ENCODE measurements around the gene NRG2. TPM values are rescaled to one million over a fixed set of nuclear protein-coding genes. Genes with fewer than 3 reads are reported as not detected.

The NRG2 gene
- total RNA-seq, 2 experiments from 2014 or later, result not detected

DNA sequence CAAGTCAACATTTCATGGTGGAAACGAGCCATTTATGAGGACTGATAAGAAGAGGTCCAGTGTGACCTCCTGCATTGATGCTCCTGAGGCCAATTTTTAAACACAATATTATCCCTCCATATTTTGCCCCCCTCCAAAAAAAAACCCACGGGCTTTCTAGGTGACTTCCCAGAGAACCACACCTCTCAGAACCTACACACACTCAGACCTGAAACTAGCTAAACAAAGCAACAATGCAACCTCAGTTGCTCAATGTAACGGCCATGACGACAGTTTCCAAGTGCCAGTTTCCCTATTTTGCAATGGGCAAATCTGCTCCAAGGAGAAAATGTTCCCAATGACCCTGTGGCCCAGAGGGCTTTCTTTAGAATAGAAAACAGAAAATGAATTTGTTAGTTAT, 3.5 kb downstream of the NRG2 start:
- ChIA-PET POLR2A (interaction anchor here (0.7 kb wide), 1 partner anchor 9 kb away, joined by 3 read pairs; no protein-coding TSS in a partner anchor), CTCF (interaction anchor here (1.0 to 2.0 kb wide), 2 partner anchors 71 to 105 kb away, joined by 5 to 7 read pairs; no protein-coding TSS in a partner anchor)
- Mint-ChIP-seq H3K27me3 (ENCODE audit: low read depth) (peaks cover 70% of the 10 kb centered on the region), H3K4me1 (ENCODE audit: low read depth) (peaks cover 14% of the 10 kb centered on the region), H3K9me3 (ENCODE audit: insufficient read depth) (no peaks in the 10 kb centered on the region), H3K27ac (no peak overlapping the region), H3K36me3 (ENCODE audit: low read depth) (no peaks in the 10 kb centered on the region), H3K4me3 (no peak overlapping the region)
- DNase-seq (no peak), ATAC-seq (no peak)

DNA sequence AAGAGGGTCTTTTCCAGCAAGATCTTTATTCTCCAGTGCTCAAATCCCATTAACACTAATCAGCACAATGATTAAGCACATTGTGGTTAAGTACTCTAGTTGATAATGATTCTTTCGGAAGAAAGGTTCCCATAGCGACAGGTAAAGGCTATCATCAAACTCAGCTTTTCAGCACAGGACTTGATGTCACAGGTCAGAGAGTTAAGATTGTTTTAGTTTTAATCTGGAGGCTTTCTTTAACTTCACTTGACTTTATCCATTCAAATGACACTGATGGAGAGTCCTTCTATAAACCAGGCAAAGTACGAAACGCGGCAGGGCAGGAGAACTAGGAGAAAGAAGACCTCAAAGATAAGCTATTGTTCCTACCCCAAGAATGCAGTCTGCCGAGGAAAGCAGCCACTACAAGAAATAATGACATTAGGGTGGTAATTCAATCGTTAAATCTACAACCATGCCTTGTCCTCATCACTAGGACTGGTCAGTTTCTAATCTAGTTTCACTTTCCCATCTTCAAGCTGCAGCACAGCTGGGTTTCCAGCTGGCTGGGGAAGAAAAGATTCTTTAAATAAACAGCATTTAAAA, 4.6 kb downstream of the NRG2 start:
- Mint-ChIP-seq H3K27ac (no peak overlapping the region), H3K4me3 (no peak overlapping the region), H3K36me3 (ENCODE audit: low read depth) (no peaks in the 10 kb centered on the region), H3K4me1 (ENCODE audit: low read depth) (peaks cover 10% of the 10 kb centered on the region), H3K9me3 (ENCODE audit: insufficient read depth) (no peaks in the 10 kb centered on the region), H3K27me3 (ENCODE audit: low read depth) (peaks cover 66% of the 10 kb centered on the region)
- DNase-seq (no peak), ATAC-seq (no peak)
- CTCF ChIA-PET, result interaction anchor here (1.0 to 1.4 kb wide), 2 partner anchors 69 to 122 kb away, joined by 3 to 5 read pairs; no protein-coding TSS in a partner anchor
- POLR2A ChIA-PET, result no interaction called here

DNA sequence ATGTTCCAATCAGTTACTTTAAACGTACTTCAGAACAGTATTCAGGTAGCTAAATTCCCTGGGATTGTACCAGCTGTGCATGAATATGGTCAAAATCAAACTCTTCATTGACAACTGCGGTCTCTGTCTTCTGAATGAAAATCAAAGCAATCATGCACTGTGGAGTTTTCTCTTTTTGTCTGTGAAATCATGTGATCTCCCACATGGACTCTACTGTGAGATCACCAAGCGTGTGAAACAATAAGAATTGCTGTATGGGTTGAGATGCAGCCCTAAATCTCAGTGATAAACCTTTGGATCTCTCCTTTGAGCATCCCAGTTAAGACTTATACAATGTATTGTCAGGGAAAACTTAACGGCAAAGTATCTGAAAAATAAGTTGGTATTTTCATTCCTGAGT, 6.1 kb downstream of the NRG2 start:
- POLR2A ChIA-PET, result no interaction called here

DNA sequence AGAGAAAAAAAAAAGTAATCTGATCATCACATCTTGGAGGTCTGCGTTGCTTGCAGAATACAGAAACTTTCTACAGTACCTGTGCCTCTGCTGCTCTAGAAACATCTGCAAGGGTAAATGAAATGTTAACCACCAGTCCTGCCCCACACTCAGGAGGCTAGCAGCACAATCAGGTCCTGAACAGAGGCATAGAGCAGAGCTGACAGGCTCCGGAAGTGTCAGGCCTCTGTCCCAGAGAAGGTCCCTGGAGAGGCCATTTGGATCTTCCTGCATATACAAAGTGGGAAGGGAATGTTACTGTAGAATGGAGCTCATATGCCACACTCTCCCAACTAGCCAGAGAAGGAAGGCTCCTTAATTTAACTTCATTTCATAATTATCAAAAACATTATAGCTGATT, 7.2 kb downstream of the NRG2 start:
- H3K4me3 Mint-ChIP-seq, result no peak overlapping the region
- ATAC-seq (no peak), DNase-seq (no peak)
- peaks cover 56% of the 10 kb centered on the region for H3K27me3 Mint-ChIP-seq (ENCODE audit: low read depth)
- ChIA-PET POLR2A (no interaction called here), CTCF (interaction anchor here (0.9 kb wide), 1 partner anchor 67 kb away, joined by 3 read pairs; no protein-coding TSS in a partner anchor)
- H3K9me3 Mint-ChIP-seq (ENCODE audit: insufficient read depth), result no peaks in the 10 kb centered on the region
- no peak overlapping the region for H3K27ac Mint-ChIP-seq
- H3K36me3 Mint-ChIP-seq (ENCODE audit: low read depth), result no peaks in the 10 kb centered on the region
- peaks cover 4% of the 10 kb centered on the region for H3K4me1 Mint-ChIP-seq (ENCODE audit: low read depth)

More for the DNA sequence above, 6.1 kb downstream of the NRG2 start:
- peaks cover 8% of the 10 kb centered on the region for H3K4me1 Mint-ChIP-seq (ENCODE audit: low read depth)
- H3K27ac Mint-ChIP-seq, result no peak overlapping the region
- H3K9me3 Mint-ChIP-seq (ENCODE audit: insufficient read depth), result no peaks in the 10 kb centered on the region
- H3K4me3 Mint-ChIP-seq, result no peak overlapping the region
- no peak for ATAC-seq
- peaks cover 66% of the 10 kb centered on the region for H3K27me3 Mint-ChIP-seq (ENCODE audit: low read depth)
- DNase-seq, result no peak
- no peaks in the 10 kb centered on the region for H3K36me3 Mint-ChIP-seq (ENCODE audit: low read depth)
- CTCF ChIA-PET, result no interaction called here

DNA sequence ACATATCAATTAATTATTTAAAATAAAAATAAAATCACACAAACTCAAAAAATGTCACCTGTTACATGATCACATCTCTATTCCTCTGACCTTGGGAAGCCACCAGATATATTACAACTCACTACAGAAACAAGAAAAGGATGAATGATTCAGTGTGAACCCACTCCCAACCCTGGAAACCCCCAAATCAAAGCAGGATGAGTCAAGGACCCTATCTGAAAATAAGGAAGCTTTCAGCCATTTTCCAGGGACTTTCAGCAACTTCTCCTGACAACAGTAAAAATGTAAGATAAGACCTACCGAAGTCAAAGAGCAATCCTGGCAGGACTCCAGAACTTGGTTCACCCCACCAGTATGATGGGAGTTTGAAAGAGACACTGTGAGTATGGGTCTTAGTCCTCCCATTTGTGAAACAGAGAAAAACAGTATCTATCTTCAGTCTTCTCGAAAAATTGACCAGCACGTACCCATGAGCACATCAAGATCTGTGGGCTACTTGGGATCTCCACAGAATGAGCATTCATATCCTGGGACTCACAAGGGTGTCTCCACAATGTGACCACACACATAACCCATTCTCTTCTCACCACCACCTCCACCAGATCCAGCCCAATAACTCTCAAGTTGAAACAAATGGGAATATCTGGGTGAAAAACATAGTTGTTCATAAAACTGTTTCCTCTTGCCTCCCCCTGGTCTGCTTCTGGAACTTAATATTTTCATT, 9.9 kb downstream of the NRG2 start:
- ChIA-PET POLR2A (no interaction called here), CTCF (no interaction called here)
- H3K27ac Mint-ChIP-seq, result no peak overlapping the region
- peaks cover under 1% of the 10 kb centered on the region for H3K4me1 Mint-ChIP-seq (ENCODE audit: low read depth)
- H3K9me3 Mint-ChIP-seq (ENCODE audit: insufficient read depth), result no peaks in the 10 kb centered on the region
- H3K36me3 Mint-ChIP-seq (ENCODE audit: low read depth), result no peaks in the 10 kb centered on the region
- ATAC-seq (no peak), DNase-seq (no peak)
- no peak overlapping the region for H3K4me3 Mint-ChIP-seq
- peaks cover 49% of the 10 kb centered on the region for H3K27me3 Mint-ChIP-seq (ENCODE audit: low read depth)

DNA sequence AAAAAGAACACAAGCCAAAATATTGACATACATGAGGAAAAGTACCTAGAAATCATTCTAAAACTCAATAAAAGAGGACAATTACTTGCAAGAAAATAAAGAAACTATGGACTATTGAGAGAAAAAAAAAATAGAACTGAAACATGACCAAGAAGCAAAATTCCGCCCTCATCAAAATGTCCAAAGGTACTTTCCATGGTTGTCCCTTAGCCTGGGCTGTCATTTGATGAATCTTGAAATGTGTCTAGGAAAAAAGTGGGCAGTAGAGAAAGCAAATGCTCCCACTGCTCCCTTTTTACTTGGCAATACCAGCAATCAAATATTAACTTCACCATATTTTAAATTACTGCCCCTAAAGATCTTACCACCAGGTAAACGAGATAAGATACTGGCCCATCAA, 10.8 kb downstream of the NRG2 start:
- POLR2A ChIA-PET, result no interaction called here

DNA sequence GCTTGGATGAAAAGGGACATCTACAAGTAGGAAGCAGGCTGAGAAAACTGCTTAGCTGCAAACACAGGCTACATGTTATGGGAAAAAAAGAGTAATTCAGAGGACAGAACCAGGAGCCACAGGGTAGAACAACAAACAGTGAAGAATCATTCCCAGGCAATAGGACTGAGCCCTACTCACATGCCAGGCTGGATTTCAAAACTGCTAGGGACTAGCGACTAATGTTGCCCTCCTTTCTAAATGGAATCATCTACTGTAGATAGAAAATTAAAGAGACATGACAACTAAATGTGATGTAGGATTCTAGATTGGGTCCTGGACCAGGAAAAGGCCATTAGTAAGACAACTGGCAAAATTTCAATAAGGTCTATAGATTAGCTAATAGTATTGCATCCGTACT, 15.3 kb downstream of the NRG2 start:
- ChIA-PET CTCF (no interaction called here), POLR2A (no interaction called here)
- H3K36me3 Mint-ChIP-seq (ENCODE audit: low read depth), result no peaks in the 10 kb centered on the region
- no peaks in the 10 kb centered on the region for H3K9me3 Mint-ChIP-seq (ENCODE audit: insufficient read depth)
- no peak overlapping the region for H3K27ac Mint-ChIP-seq
- no peaks in the 10 kb centered on the region for H3K4me1 Mint-ChIP-seq (ENCODE audit: low read depth)
- DNase-seq (no peak), ATAC-seq (no peak)
- peaks cover 24% of the 10 kb centered on the region for H3K27me3 Mint-ChIP-seq (ENCODE audit: low read depth)
- no peak overlapping the region for H3K4me3 Mint-ChIP-seq

More for the DNA sequence above, 10.8 kb downstream of the NRG2 start:
- no peaks in the 10 kb centered on the region for H3K36me3 Mint-ChIP-seq (ENCODE audit: low read depth)
- no peak for ATAC-seq
- CTCF ChIA-PET, result no interaction called here
- no peak for DNase-seq
- H3K9me3 Mint-ChIP-seq (ENCODE audit: insufficient read depth), result no peaks in the 10 kb centered on the region
- H3K4me1 Mint-ChIP-seq (ENCODE audit: low read depth), result no peaks in the 10 kb centered on the region
- H3K4me3 Mint-ChIP-seq, result no peak overlapping the region
- H3K27ac Mint-ChIP-seq, result no peak overlapping the region
- H3K27me3 Mint-ChIP-seq (ENCODE audit: low read depth), result peaks cover 47% of the 10 kb centered on the region

DNA sequence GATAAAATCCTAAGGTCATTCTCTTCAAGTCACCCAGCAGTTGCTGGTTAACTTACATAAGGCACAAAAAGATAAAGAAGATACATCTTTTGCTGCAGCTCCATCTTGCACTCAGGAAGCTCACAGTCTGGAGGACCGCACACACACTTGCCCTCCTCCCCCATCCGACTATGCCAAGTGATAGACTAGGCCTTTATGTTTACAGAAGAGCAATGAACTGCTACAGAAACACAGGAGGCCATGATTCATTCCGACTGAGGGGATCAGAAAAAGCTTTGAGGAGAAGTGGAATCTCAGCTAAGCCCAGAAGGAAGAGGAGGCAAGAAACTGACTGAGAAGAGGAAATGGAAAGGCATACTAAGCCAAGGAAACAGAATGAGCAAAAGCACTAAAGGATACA, 17.4 kb downstream of the NRG2 start:
- no peaks in the 10 kb centered on the region for H3K4me1 Mint-ChIP-seq (ENCODE audit: low read depth)
- H3K36me3 Mint-ChIP-seq (ENCODE audit: low read depth), result no peaks in the 10 kb centered on the region
- DNase-seq (no peak), ATAC-seq (no peak)
- CTCF ChIA-PET, result no interaction called here
- H3K27ac Mint-ChIP-seq, result no peak overlapping the region
- no peak overlapping the region for H3K4me3 Mint-ChIP-seq
- H3K9me3 Mint-ChIP-seq (ENCODE audit: insufficient read depth), result no peaks in the 10 kb centered on the region
- H3K27me3 Mint-ChIP-seq (ENCODE audit: low read depth), result peaks cover 24% of the 10 kb centered on the region
- POLR2A ChIA-PET, result no interaction called here

DNA sequence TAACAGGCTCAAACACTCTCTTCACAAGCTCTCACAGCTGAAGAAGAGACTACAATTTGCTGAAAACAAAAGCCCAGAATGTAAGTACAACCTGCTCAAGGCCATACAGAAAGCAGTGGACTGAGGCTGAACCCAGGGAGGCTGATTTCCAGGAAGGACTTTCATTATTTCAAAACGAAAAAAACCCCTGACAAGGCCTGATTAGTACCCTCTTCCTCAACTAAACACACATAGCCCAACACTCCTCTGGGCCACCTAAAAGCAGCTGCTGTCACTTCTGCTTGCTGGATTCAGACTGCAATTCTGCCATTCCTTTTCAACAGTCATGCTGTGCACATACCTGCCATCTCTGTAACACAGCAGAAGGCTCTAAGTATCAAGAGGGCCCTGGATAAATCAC, 18.2 kb downstream of the NRG2 start:
- Mint-ChIP-seq H3K36me3 (ENCODE audit: low read depth) (no peaks in the 10 kb centered on the region), H3K27me3 (ENCODE audit: low read depth) (peaks cover 28% of the 10 kb centered on the region), H3K27ac (no peak overlapping the region), H3K4me1 (ENCODE audit: low read depth) (no peaks in the 10 kb centered on the region), H3K9me3 (ENCODE audit: insufficient read depth) (no peaks in the 10 kb centered on the region), H3K4me3 (no peak overlapping the region)
- no peak for DNase-seq
- ATAC-seq, result no peak
- POLR2A ChIA-PET, result no interaction called here
- CTCF ChIA-PET, result no interaction called here

DNA sequence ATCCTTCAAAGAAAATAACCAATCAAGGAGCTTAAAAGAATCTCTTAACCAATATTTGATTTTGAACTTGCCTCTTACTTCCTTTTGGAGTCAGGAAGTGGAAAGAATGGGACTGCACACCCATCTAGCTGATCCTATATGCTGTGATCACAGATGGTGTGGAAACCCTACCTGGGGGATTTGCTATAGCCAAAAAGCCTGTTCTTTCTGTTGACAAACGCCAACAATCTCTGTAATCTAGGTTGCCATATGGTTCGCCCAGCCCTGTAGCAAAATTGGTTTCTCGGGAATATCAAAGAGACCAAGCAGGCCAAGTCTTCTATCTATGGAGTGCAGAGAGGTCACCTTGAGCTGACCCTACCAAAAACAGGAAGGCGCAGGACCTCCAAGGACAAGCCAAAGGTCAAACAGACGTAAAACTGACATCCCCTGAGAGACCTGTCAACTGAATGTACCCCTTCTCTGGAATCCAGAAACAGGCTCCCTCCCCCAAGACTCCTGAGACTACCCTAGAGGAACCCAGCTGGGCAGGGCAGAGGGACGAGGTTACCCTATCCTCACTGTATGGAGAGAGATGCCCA, 19.4 kb downstream of the NRG2 start:
- Mint-ChIP-seq H3K9me3 (ENCODE audit: insufficient read depth) (no peaks in the 10 kb centered on the region), H3K4me1 (ENCODE audit: low read depth) (no peaks in the 10 kb centered on the region), H3K4me3 (no peak overlapping the region), H3K27me3 (ENCODE audit: low read depth) (peaks cover 24% of the 10 kb centered on the region), H3K36me3 (ENCODE audit: low read depth) (no peaks in the 10 kb centered on the region), H3K27ac (no peak overlapping the region)
- DNase-seq (no peak), ATAC-seq (no peak)
- CTCF ChIA-PET, result interaction anchor here (0.6 kb wide), 1 partner anchor 55 kb away, joined by 3 read pairs; no protein-coding TSS in a partner anchor
- POLR2A ChIA-PET, result no interaction called here

DNA sequence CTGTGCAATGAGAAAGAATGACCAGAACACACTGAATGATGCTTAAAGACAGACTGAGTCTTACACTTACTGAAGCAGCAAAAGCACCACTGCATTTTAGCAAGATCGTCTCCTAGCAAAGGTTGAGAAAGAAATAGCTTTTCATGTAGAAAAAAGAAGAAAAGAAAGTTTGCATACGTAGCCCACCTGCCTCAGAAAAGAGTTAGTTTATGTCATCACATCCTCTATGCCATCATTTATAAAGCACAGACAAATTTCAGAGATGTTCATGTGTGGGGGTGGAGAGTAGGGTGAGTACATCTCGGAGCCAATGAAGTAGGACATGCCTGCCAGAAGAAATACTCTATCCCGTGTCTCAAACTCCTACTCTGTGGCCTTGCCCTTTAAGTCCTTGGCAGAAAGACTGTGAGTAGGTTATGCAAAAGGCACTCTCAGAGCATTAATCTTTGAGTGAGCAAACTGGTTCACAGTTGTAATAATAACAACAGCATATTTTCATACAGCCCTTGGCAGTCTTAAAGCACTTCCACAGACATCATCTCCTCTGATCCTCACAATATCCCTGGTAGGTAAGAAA, 22.4 kb downstream of the NRG2 start:
- no peaks in the 10 kb centered on the region for H3K4me1 Mint-ChIP-seq (ENCODE audit: low read depth)
- H3K4me3 Mint-ChIP-seq, result no peak overlapping the region
- H3K27me3 Mint-ChIP-seq (ENCODE audit: low read depth), result peaks cover 17% of the 10 kb centered on the region
- ChIA-PET CTCF (no interaction called here), POLR2A (no interaction called here)
- no peak overlapping the region for H3K27ac Mint-ChIP-seq
- H3K36me3 Mint-ChIP-seq (ENCODE audit: low read depth), result no peaks in the 10 kb centered on the region
- DNase-seq (no peak), ATAC-seq (no peak)
- no peaks in the 10 kb centered on the region for H3K9me3 Mint-ChIP-seq (ENCODE audit: insufficient read depth)

DNA sequence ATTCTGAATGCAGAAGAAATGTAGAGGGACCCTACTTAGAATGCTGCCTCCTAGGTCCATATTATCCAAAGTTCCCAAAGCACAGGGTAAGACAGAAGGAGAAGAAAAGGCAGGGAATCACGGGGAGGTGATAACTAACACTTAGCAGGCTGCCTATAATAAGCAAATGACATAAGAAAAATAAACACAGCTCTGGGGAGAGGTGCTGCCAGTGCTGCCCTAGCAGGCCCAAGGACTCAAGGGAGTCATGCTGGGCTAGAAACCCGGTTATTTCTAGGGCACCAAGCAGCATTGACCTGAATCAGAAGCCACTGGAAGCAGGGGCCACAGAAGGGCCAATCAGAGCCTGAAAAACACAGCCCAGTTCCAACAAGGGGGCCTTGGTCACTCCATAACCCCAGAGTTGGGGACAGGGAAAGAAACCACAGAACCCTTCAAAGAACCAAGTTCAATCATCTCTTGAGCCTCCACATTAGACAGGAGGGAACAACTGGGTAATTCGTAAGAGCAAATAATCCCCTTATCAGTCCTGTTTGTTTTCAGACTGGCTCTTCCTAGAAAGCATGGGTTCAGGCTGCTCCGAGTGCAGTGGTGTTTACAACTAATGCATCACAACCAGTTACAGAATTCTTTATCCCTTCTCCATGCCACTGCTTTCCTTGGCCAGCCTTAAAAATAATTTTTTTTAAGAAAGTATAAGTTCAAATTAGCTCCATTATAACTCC, 24.0 kb downstream of the NRG2 start:
- POLR2A ChIA-PET, result no interaction called here
- CTCF ChIA-PET, result interaction anchor here (2.5 kb wide), 1 partner anchor 51 kb away, joined by 5 read pairs; no protein-coding TSS in a partner anchor

More for the DNA sequence above, 24.0 kb downstream of the NRG2 start:
- ATAC-seq, result no peak
- no peaks in the 10 kb centered on the region for H3K4me1 Mint-ChIP-seq (ENCODE audit: low read depth)
- no peaks in the 10 kb centered on the region for H3K9me3 Mint-ChIP-seq (ENCODE audit: insufficient read depth)
- no peaks in the 10 kb centered on the region for H3K36me3 Mint-ChIP-seq (ENCODE audit: low read depth)
- no peak for DNase-seq
- no peak overlapping the region for H3K27ac Mint-ChIP-seq
- H3K27me3 Mint-ChIP-seq (ENCODE audit: low read depth), result peaks cover 17% of the 10 kb centered on the region
- no peak overlapping the region for H3K4me3 Mint-ChIP-seq
